Astrocyte of the cerebellum (primary cell): ENCODE results near the gene NF2.

Experiments used
- DNase-seq: peaks from one replicate; pipeline ENCODE4 v3.0.0-alpha.2; 2011; ENCODE audit warnings: low read depth
- H3K4me3 ChIP-seq: 2 replicates; pipeline ENCODE4 v1.5.1; 2011; ENCODE audit warnings: mild to moderate bottlenecking, low read depth, low read length, moderate library complexity
- CTCF ChIP-seq: IDR thresholded peaks from 2 replicates; pipeline ENCODE4 v1.5.1; 2012; ENCODE audit warnings: low read length, low read depth, moderate library complexity, mild to moderate bottlenecking; ENCODE audit errors: missing control alignments
- in situ Hi-C: cut with HindIII; loops from 2 replicates; pipeline ENCODE4 v1.10.0; 2017; ENCODE audit warnings: low sequenced_read_pairs

NF2 gene

GRCh38 chr22:29638678-29639077 is 35.2 kb downstream of the NF2 start:
- DNase-seq: no peak
- no peak overlapping the region for H3K4me3 ChIP-seq
- in situ Hi-C loops: no loop called here
- no peak for TF ChIP-seq CTCF

GRCh38 chr22:29639096-29639495 is 35.7 kb downstream of the NF2 start:
- in situ Hi-C loops: no loop called here
- no peak for DNase-seq
- TF ChIP-seq CTCF: no peak
- no peak overlapping the region for H3K4me3 ChIP-seq

GRCh38 chr22:29641042-29641699 is 37.7 kb downstream of the NF2 start:
- no peak for DNase-seq
- in situ Hi-C loops: no loop called here
- no peak for TF ChIP-seq CTCF
- H3K4me3 ChIP-seq: no peak overlapping the region

GRCh38 chr22:29641700-29642330 is 38.4 kb downstream of the NF2 start:
- H3K4me3 ChIP-seq: no peak overlapping the region
- TF ChIP-seq CTCF: no peak
- in situ Hi-C loops: no loop called here
- no peak for DNase-seq

GRCh38 chr22:29642694-29643093 is 39.3 kb downstream of the NF2 start:
- in situ Hi-C loops: no loop called here
- H3K4me3 ChIP-seq: no peak overlapping the region
- TF ChIP-seq CTCF: no peak
- no peak for DNase-seq

- TF ChIP-seq CTCF: no peak
Measured at GRCh38 chr22:29647954-29648737, 44.7 kb downstream of the NF2 start.

More at GRCh38 chr22:29647954-29648737, 44.7 kb downstream of the NF2 start:
- no peak for DNase-seq
- no peak overlapping the region for H3K4me3 ChIP-seq
- in situ Hi-C loops: no loop called here
